Parathyroid adenoma (tissue), 2 donors: Measurements from ENCODE around the gene DIP2C.

Experiments
- H2AFZ ChIP-seq: fragments of 300-600 bp; sonication (generic); one replicate; pipeline ENCODE4 v1.7.0; 2017; ENCODE audit warnings: antibody characterized with exemption, mild to moderate bottlenecking
- H3K27ac ChIP-seq: fragments of 300-600 bp; sonication (generic); one replicate; pipeline ENCODE4 v1.7.0; 2017
- H3K27me3 ChIP-seq: fragments of 300-600 bp; sonication (generic); one replicate; pipeline ENCODE4 v1.7.0; 2017; ENCODE audit warnings: low read length; ENCODE audit not compliant: control insufficient read depth, insufficient read depth
- H3K36me3 ChIP-seq: fragments of 300-600 bp; sonication (generic); one replicate; pipeline ENCODE4 v1.7.0; 2017; ENCODE audit warnings: low read length; ENCODE audit not compliant: control insufficient read depth, insufficient read depth
- H3K4me1 ChIP-seq: fragments of 300-600 bp; sonication (generic); one replicate; pipeline ENCODE4 v1.7.0; 2017; ENCODE audit warnings: control low read depth
- H3K4me2 ChIP-seq: fragments of 300-600 bp; sonication (generic); one replicate; pipeline ENCODE4 v1.7.0; 2017; ENCODE audit warnings: low read length
- H3K4me3 ChIP-seq: fragments of 300-600 bp; sonication (generic); one replicate; pipeline ENCODE4 v1.7.0; 2017; ENCODE audit warnings: low read depth, low read length
- H3K79me2 ChIP-seq: fragments of 300-600 bp; sonication (generic); one replicate; pipeline ENCODE4 v1.7.0; 2017; ENCODE audit warnings: control low read depth
- H3K9ac ChIP-seq: fragments of 300-600 bp; sonication (generic); one replicate; pipeline ENCODE4 v1.7.0; 2017; ENCODE audit warnings: mild to moderate bottlenecking
- H3K9me3 ChIP-seq: fragments of 300-600 bp; sonication (generic); one replicate; pipeline ENCODE4 v1.7.0; 2017; ENCODE audit warnings: low read length; ENCODE audit not compliant: control insufficient read depth
- TF ChIP-seq, protein P1 (sequence below): fragments of 300-600 bp; sonication (generic); IDR thresholded peaks from one replicate; pipeline ENCODE4 v1.7.0; 2017; ENCODE audit warnings: antibody characterized with exemption, mild to moderate bottlenecking
- donor health status: primary hyperparathyroidism.

Gene DIP2C

DNA sequence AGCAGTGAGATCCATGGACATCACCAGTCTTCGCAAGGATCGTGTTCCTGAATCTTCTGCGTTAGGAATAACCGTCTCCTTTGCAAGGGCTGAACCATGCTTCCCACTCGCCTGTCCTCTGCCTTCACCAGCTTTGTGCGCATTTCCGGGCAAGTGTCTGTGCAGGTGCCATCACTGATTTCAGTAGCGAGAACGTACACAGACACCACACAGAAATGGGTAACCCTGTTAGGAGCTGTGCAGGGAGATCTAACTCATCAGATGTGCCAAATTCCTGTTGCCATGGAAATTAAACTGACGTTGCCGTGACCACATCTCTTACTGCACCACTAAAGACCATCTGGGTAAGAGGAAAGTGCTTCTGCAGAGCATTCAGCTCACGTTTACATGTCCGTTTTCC is 146.3 kb downstream of the DIP2C start:
- H3K9me3 ChIP-seq = no peaks in the 10 kb centered on the region
- H3K4me2 ChIP-seq = no peak overlapping the region
- H2AFZ ChIP-seq = no peak overlapping the region
- peaks cover 18% of the 10 kb centered on the region for H3K4me1 ChIP-seq
- no peak overlapping the region for H3K9ac ChIP-seq
- TF ChIP-seq, protein P1, sequence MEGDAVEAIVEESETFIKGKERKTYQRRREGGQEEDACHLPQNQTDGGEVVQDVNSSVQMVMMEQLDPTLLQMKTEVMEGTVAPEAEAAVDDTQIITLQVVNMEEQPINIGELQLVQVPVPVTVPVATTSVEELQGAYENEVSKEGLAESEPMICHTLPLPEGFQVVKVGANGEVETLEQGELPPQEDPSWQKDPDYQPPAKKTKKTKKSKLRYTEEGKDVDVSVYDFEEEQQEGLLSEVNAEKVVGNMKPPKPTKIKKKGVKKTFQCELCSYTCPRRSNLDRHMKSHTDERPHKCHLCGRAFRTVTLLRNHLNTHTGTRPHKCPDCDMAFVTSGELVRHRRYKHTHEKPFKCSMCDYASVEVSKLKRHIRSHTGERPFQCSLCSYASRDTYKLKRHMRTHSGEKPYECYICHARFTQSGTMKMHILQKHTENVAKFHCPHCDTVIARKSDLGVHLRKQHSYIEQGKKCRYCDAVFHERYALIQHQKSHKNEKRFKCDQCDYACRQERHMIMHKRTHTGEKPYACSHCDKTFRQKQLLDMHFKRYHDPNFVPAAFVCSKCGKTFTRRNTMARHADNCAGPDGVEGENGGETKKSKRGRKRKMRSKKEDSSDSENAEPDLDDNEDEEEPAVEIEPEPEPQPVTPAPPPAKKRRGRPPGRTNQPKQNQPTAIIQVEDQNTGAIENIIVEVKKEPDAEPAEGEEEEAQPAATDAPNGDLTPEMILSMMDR = no peak
- H3K36me3 ChIP-seq = no peaks in the 10 kb centered on the region
- H3K4me3 ChIP-seq = no peak overlapping the region
- no peaks in the 10 kb centered on the region for H3K27me3 ChIP-seq
- H3K27ac ChIP-seq = no peak overlapping the region
- H3K79me2 ChIP-seq = peaks cover 34% of the 10 kb centered on the region

DNA sequence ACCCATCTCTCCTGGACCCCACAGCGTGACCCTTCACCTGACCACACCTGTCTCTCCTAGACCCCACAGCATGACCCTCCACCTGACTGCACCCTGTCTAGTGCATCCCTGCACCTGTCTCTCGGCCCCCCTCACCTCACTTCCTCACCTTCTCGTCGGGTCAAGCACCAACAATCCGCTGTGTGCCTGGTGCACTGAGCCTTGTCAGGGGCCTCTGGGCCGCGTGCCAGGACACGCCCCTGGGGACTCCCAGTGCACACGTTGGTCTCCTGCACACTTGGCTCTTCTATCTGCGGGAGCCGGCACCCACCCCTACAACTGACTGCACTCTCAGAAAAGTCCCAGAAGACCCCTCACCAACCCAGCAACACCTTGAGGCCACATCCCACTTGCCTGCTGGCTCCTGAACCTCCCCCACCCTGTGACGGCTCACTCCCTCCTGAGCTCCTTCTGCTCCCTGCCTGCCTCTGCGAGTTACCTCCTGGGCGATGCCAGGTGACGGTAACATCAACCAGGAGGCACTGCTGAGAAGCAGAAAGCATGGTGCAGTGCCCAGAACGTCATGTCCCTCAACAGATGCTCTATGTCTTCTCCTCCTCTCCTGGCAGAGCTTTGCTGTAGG is 147.6 kb downstream of the DIP2C start:
- peaks cover 9% of the 10 kb centered on the region for H3K4me1 ChIP-seq
- H3K4me2 ChIP-seq = no peak overlapping the region
- no peak overlapping the region for H3K9ac ChIP-seq
- no peak overlapping the region for H3K4me3 ChIP-seq
- H2AFZ ChIP-seq = no peak overlapping the region
- peaks cover 46% of the 10 kb centered on the region for H3K79me2 ChIP-seq
- H3K27ac ChIP-seq = no peak overlapping the region
- no peaks in the 10 kb centered on the region for H3K36me3 ChIP-seq
- H3K9me3 ChIP-seq = no peaks in the 10 kb centered on the region
- TF ChIP-seq, protein P1 = no peak
- no peaks in the 10 kb centered on the region for H3K27me3 ChIP-seq

DNA sequence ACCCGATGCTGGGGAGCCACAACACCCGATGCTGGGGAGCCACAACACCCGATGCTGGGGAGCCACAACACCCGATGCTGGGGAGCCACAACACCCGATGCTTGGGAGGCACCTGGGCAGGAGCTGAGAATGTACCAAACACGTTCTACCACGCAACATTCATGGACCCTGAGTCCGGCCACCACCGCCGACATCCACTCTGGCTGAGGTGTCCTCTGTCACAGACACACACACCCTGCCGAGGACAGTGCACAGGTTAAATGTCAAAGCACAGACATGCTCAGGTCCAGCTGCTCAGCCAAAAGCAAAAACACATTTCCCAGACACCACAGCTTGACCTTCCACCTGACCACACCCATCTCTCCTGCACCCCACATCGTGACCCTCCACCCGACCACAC is 148.4 kb downstream of the DIP2C start:
- Histone ChIP-seq H3K9me3 (no peaks in the 10 kb centered on the region), H3K4me3 (no peak overlapping the region), H2AFZ (no peak overlapping the region), H3K9ac (no peak overlapping the region), H3K36me3 (no peaks in the 10 kb centered on the region), H3K79me2 (peaks cover 54% of the 10 kb centered on the region), H3K4me2 (no peak overlapping the region), H3K27me3 (no peaks in the 10 kb centered on the region), H3K27ac (no peak overlapping the region), H3K4me1 (peaks cover 3% of the 10 kb centered on the region)
- TF ChIP-seq, protein P1 = no peak

DNA sequence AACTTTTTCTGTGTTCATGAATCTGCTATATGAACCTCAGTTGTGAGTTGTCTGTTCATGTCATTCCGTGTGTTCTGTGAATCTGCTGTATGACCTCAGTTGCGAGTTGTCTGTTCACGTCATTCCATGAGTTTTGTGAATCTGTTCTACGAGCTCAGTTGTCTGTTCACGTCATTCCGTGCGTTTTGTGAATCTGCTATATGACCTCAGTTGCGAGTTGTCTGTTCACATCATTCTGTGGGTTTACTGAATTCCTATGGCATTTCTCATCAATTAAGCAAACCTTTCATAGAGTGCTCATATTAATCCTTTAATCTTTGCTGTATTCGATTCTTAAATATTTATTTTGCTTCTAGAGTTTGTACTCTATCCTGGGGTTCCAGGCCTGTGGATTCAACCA is 150.6 kb downstream of the DIP2C start:
- Histone ChIP-seq H3K4me2 (no peak overlapping the region), H3K36me3 (no peaks in the 10 kb centered on the region), H3K27ac (no peak overlapping the region), H3K27me3 (no peaks in the 10 kb centered on the region), H3K9me3 (no peaks in the 10 kb centered on the region), H3K4me1 (peaks cover 3% of the 10 kb centered on the region), H3K4me3 (no peak overlapping the region), H2AFZ (no peak overlapping the region), H3K9ac (no peak overlapping the region), H3K79me2 (peaks cover 61% of the 10 kb centered on the region)
- TF ChIP-seq, protein P1 = no peak

DNA sequence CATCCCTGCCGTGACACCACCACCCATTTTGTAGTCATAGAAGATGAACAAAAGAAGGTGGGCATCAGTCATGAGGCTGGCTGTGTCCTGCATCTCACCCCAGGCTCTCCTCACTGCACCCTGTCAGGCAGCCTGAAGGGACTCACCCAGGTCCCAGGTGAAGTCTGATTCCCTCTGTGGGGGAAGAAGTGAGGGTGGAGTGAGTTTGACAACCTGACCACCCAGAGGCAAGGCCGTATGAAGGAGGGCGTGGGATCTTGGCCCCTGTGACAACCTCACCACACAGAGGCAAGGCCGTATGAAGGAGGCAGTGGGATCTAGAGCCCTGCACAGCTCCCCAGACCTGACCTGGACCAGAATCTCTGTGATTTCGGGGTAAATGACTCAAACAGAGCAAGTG is 152.5 kb downstream of the DIP2C start:
- Histone ChIP-seq H3K9ac (no peak overlapping the region), H3K4me3 (no peak overlapping the region), H3K4me2 (no peak overlapping the region), H3K27me3 (no peaks in the 10 kb centered on the region), H3K4me1 (peaks cover 3% of the 10 kb centered on the region), H3K27ac (no peak overlapping the region), H3K9me3 (no peaks in the 10 kb centered on the region), H2AFZ (no peak overlapping the region), H3K36me3 (no peaks in the 10 kb centered on the region), H3K79me2 (peaks cover 55% of the 10 kb centered on the region)
- TF ChIP-seq, protein P1 = no peak
